Smooth muscle cell (in vitro differentiated cells): ENCODE data around the gene ATG2A. TPM values are rescaled to one million over a fixed set of nuclear protein-coding genes. Genes with fewer than 3 reads are reported as not detected.

Source experiments
- DNase-seq: peaks from one replicate; lab custom pipeline; 2025; ENCODE audit not compliant: unreplicated experiment; lab: John Stamatoyannopoulos, UW
- H2AFZ ChIP-seq: fragments of 200-600 bp; sonication (generic); 2 replicates; pipeline ENCODE4 v1.6.0; 2016; ENCODE audit warnings: antibody characterized with exemption, low read depth, mild to moderate bottlenecking
- H3F3A ChIP-seq: fragments of 200-600 bp; sonication (generic); 2 replicates; pipeline ENCODE4 v1.6.0; 2017; ENCODE audit warnings: antibody characterized with exemption, low read depth
- H3K27ac ChIP-seq: fragments of 200-600 bp; sonication (generic); 2 replicates; pipeline ENCODE4 v1.5.1; 2016; ENCODE audit warnings: low read depth, mild to moderate bottlenecking
- H3K27me3 ChIP-seq: fragments of 200-600 bp; sonication (generic); 2 replicates; pipeline ENCODE4 v1.6.1; 2016; ENCODE audit warnings: low read depth, mild to moderate bottlenecking
- H3K36me3 ChIP-seq: fragments of 200-600 bp; sonication (generic); 2 replicates; pipeline ENCODE4 v1.5.1; 2016; ENCODE audit warnings: low read depth
- H3K4me1 ChIP-seq: fragments of 200-600 bp; sonication (generic); 2 replicates; pipeline ENCODE4 v1.5.1; 2016; ENCODE audit warnings: low read depth
- H3K4me2 ChIP-seq: fragments of 200-600 bp; sonication (generic); 2 replicates; pipeline ENCODE4 v1.6.0; 2016; ENCODE audit warnings: mild to moderate bottlenecking
- H3K4me3 ChIP-seq: fragments of 200-600 bp; sonication (generic); 2 replicates; pipeline ENCODE4 v1.5.1; 2016; ENCODE audit warnings: mild to moderate bottlenecking
- H3K79me2 ChIP-seq: fragments of 200-600 bp; sonication (generic); 2 replicates; pipeline ENCODE4 v1.6.0; 2016; ENCODE audit warnings: low read depth, mild to moderate bottlenecking
- H3K9ac ChIP-seq: fragments of 200-600 bp; sonication (generic); 2 replicates; pipeline ENCODE4 v1.6.0; 2016; ENCODE audit warnings: low read depth
- H3K9me3 ChIP-seq: fragments of 200-600 bp; sonication (generic); replicated peaks from 2 replicates; pipeline ENCODE4 v1.5.1; 2016; ENCODE audit warnings: low read depth
- H4K20me1 ChIP-seq: fragments of 200-600 bp; sonication (generic); 2 replicates; pipeline ENCODE4 v1.6.0; 2016; ENCODE audit warnings: low read depth
- WGBS: methylation state at CpG from one replicate; pipeline ENCODE4 v1.1.7; 2016; ENCODE audit warnings: low lambda C conversion rate; 5-methylcytosine and 5-hydroxymethylcytosine counted together
- polyA plus RNA-seq: library from polyadenylated mRNA; unstranded; fragments of >200 nt; fragmentation: Nextera tagmentation; extraction: Ambion mirVana; gene quantifications from 2 replicates; pipeline ENCODE4 v1.2.1, GENCODE V29; 2016
- total RNA-seq: library from RNA; depleted of rRNA; stranded (reverse); fragments of >200 nt; gene quantifications from 2 replicates; pipeline ENCODE4 v1.2.3, GENCODE V29; 2014
- TF ChIP-seq, protein P1 (sequence below): fragments of 200-600 bp; sonication (generic); IDR thresholded peaks from 2 replicates; pipeline ENCODE4 v1.5.1; 2017; ENCODE audit warnings: borderline replicate concordance, mild to moderate bottlenecking, antibody characterized with exemption; ENCODE audit not compliant: insufficient read depth, poor library complexity, severe bottlenecking

ATG2A gene
- 4.8 and 4.9 TPM in 2 replicates for total RNA-seq
- 6.2 and 8.6 TPM in 2 replicates for polyA plus RNA-seq

DNA sequence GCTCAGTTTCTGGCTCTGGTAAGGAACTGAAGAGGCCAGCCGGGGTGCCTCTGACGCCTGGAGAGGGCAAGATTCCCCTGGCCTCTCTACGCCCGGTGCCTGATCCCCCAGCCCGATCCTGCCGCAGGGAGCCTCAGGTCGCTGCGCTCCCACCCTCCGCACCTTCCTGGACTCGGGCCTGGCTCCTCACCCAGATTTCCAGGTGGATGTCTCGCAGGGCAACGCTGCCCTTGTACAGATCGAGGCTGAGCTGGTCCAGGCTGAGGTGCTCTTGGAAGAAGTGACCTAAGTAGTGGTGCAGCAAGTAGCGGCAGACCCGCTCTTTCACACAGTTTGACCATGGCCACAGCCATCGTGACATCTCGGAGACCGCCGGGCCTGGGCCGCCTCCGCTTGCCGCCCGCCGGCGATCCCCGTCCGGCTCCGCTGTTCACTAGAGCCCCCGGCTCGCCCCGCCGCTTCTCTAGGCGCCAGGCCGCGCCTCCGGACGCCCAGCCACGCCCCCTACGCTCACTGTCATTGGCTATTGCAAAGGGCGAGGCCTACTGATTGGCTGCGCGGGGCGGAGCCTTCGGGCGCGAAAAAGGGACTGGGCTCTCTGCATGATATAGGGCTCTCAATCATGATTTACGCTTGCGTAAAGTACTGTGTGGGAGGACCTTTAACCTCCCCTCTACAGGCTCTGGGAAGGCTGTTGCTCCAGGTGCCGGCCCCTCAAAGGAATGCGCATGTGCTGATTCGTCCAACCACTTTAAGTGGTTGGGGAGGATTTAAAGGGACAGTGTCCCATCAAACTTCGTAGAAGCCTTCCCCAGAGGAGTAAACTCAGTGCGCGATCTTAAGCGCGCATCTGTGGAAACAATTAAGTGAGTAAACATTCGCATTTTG lies at the start of gene ATG2A:
Gene ATG2A (minus strand): TSS at position 435 of the 888 bp plus-strand sequence. CDS start 74 bp downstream, at position 361.
- Histone ChIP-seq H3K27me3 (no peaks in the 10 kb centered on the region), H3K9ac (peak within 1 kb of the TSS; percentile 89), H3K79me2 (peaks cover 18% of the 10 kb centered on the region), H3K4me2 (peak within 1 kb of the TSS; percentile 95), H3K27ac (peak within 1 kb of the TSS; percentile 71), H3K4me3 (peak within 1 kb of the TSS; percentile 83), H3K4me1 (peaks cover 17% of the 10 kb centered on the region), H2AFZ (peak within 1 kb of the TSS; percentile 95), H3F3A (peaks cover 6% of the 10 kb centered on the region), H3K9me3 (no peaks in the 10 kb centered on the region), H3K36me3 (no peaks in the 10 kb centered on the region), H4K20me1 (no peaks in the 10 kb centered on the region)
- under 1% methylated on average over 57 of the region's 57 CpGs for WGBS
- TF ChIP-seq, protein P1, sequence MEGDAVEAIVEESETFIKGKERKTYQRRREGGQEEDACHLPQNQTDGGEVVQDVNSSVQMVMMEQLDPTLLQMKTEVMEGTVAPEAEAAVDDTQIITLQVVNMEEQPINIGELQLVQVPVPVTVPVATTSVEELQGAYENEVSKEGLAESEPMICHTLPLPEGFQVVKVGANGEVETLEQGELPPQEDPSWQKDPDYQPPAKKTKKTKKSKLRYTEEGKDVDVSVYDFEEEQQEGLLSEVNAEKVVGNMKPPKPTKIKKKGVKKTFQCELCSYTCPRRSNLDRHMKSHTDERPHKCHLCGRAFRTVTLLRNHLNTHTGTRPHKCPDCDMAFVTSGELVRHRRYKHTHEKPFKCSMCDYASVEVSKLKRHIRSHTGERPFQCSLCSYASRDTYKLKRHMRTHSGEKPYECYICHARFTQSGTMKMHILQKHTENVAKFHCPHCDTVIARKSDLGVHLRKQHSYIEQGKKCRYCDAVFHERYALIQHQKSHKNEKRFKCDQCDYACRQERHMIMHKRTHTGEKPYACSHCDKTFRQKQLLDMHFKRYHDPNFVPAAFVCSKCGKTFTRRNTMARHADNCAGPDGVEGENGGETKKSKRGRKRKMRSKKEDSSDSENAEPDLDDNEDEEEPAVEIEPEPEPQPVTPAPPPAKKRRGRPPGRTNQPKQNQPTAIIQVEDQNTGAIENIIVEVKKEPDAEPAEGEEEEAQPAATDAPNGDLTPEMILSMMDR, result no peak
- peak; percentile 93 for DNase-seq

DNA sequence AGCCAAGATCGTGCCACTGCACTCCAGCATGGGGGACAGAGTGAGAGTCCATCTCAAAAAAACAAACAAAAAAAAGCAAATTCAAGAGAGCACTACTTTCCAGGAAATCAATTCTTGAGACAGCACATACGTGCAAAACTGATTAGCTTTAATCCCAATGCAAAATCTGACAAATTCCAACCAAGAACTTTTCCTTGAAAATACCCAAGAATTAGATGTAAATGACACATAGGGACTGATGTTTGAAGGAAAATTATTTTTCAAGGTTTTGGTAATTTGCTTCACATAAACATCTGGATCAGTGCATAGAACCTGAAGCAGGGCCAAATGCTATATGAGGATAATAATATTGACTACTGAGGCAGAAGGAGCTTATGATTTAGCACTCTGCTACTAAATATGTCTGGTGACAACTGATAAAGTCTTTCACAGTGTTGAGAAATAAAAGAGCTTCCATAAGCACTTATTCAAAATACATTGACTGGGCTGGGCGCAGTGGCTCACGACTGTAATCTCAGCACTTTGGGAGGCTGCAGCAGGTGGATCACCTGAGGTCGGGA lies 46.1 kb upstream of the ATG2A start:
- Histone ChIP-seq H3K9ac (no peak overlapping the region), H2AFZ (no peak overlapping the region), H3K4me1 (no peaks in the 10 kb centered on the region), H3K9me3 (no peaks in the 10 kb centered on the region), H3K36me3 (no peaks in the 10 kb centered on the region), H3K27me3 (no peaks in the 10 kb centered on the region), H3K4me2 (no peak overlapping the region), H3F3A (no peaks in the 10 kb centered on the region), H4K20me1 (no peaks in the 10 kb centered on the region), H3K4me3 (no peak overlapping the region), H3K79me2 (no peaks in the 10 kb centered on the region), H3K27ac (no peak overlapping the region)
- TF ChIP-seq, protein P1, result no peak
- 91% methylated on average over 5 of the region's 5 CpGs for WGBS
- DNase-seq, result no peak

DNA sequence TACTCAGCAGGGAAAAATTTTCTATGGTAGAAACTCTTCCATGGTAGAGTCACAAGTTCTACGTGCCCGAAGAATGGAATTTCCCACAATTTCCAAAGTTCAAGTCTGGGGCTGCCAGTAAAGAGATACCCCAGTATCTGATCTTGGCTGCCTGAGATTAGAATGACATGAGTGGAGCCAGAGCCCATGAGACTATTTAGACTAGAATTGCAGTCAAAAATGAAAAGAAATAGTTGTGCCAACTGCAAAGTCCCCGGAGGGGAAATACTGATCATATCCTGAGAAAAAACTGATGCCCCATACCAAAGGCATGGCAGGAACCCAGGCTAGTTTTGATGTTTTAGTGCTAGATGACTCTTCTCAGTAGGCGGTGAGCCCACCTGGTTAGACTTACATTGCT lies 43.7 kb upstream of the ATG2A start:
- Histone ChIP-seq H3K4me3 (no peak overlapping the region), H3K36me3 (no peaks in the 10 kb centered on the region), H2AFZ (no peak overlapping the region), H4K20me1 (no peaks in the 10 kb centered on the region), H3K27ac (no peak overlapping the region), H3F3A (no peaks in the 10 kb centered on the region), H3K9ac (no peak overlapping the region), H3K27me3 (no peaks in the 10 kb centered on the region), H3K4me1 (no peaks in the 10 kb centered on the region), H3K9me3 (no peaks in the 10 kb centered on the region), H3K79me2 (no peaks in the 10 kb centered on the region), H3K4me2 (no peak overlapping the region)
- TF ChIP-seq, protein P1, result no peak
- DNase-seq, result no peak
- WGBS, result 76% methylated on average over 4 of the region's 4 CpGs
